Skeletal muscle tissue (tissue), 4 donors: ENCODE results near the gene CD209. TPM values are rescaled to one million over a fixed set of nuclear protein-coding genes. Genes with fewer than 3 reads are reported as not detected.
"Not testable (repeated sequence)": the region's sequence is repeated elsewhere in the genome, so short reads cannot be mapped to it uniquely, and the experiment has no call there.

Experiments used
- H3K27ac ChIP-seq: one replicate; pipeline ENCODE4 v1.7.0; 2013; ENCODE audit warnings: mild to moderate bottlenecking, low read depth, low read length, inconsistent platforms
- H3K27me3 ChIP-seq, 3 donors: one replicate each; pipeline ENCODE4 v1.7.0; 2013; ENCODE audit warnings: low read length in 3 of 3; ENCODE audit not compliant: control insufficient read depth in 3 of 3, insufficient read depth in 3 of 3
- H3K36me3 ChIP-seq, 3 donors: one replicate each; pipeline ENCODE4 v1.7.0; 2013; ENCODE audit warnings: low read length in 3 of 3; ENCODE audit not compliant: control insufficient read depth in 3 of 3, insufficient read depth in 3 of 3
- H3K4me1 ChIP-seq, 3 donors: one replicate each; pipeline ENCODE4 v1.7.0; 2013; ENCODE audit warnings: low read length in 3 of 3, mild to moderate bottlenecking in 3 of 3; ENCODE audit not compliant: control insufficient read depth in 3 of 3, insufficient read depth in 3 of 3
- H3K4me3 ChIP-seq, 3 donors: one replicate each; pipeline ENCODE4 v1.7.0; 2013; ENCODE audit warnings: low read length in 3 of 3
- H3K9ac ChIP-seq, 3 donors: one replicate each; pipeline ENCODE4 v1.7.0; 2013; ENCODE audit warnings: low read length in 3 of 3, mild to moderate bottlenecking in 3 of 3, moderate library complexity in 2 of 3, low read depth in 1 of 3
- H3K9me3 ChIP-seq, 3 donors: one replicate each; pipeline ENCODE4 v1.7.0; 2013; ENCODE audit warnings: low read length in 3 of 3; ENCODE audit not compliant: control insufficient read depth in 3 of 3
- total RNA-seq: library from RNA; depleted of rRNA; stranded (reverse); fragments of >200 nt; gene quantifications from one replicate; pipeline ENCODE4 v1.2.3, GENCODE V29; 2014
- donor health status: Osteomylitis.

CD209 gene
- total RNA-seq, 1 donor from 2014 or later, result 5.2 TPM

GRCh38 chr19:7756258-7756657 is 8.9 kb upstream of the CD209 start:
- Histone ChIP-seq H3K27ac (no peak overlapping the region), H3K9ac (no peak overlapping the region), H3K4me1 (no peaks in the 10 kb centered on the region), H3K27me3 (peaks cover 0 to 9% (median 4%) of the 10 kb centered on the region in 3 donors), H3K9me3 (peaks cover 0 to 16% (median 15%) of the 10 kb centered on the region in 3 donors), H3K36me3 (no peaks in the 10 kb centered on the region), H3K4me3 (no peak overlapping the region)

GRCh38 chr19:7751157-7751783 is 3.9 kb upstream of the CD209 start:
- H3K4me1 ChIP-seq, result no peaks in the 10 kb centered on the region
- H3K27ac ChIP-seq, result no peak overlapping the region
- peaks cover 0 to 9% (median 0%) of the 10 kb centered on the region in 3 donors for H3K27me3 ChIP-seq
- H3K9ac ChIP-seq, result no peak overlapping the region
- H3K9me3 ChIP-seq, result peaks cover 0 to 2% (median 0%) of the 10 kb centered on the region in 3 donors
- H3K36me3 ChIP-seq, result no peaks in the 10 kb centered on the region
- H3K4me3 ChIP-seq, result no peak overlapping the region

GRCh38 chr19:7748756-7749155 is 1.4 kb upstream of the CD209 start:
- Histone ChIP-seq H3K27ac (no peak overlapping the region), H3K9ac (no peak overlapping the region), H3K4me1 (no peaks in the 10 kb centered on the region), H3K4me3 (no peak overlapping the region), H3K9me3 (no peaks in the 10 kb centered on the region), H3K36me3 (no peaks in the 10 kb centered on the region), H3K27me3 (peaks cover 0 to 11% (median 3%) of the 10 kb centered on the region in 3 donors)

- no peaks in the 10 kb centered on the region for H3K9me3 ChIP-seq
- H3K9ac ChIP-seq, result no peak overlapping the region
- no peaks in the 10 kb centered on the region for H3K36me3 ChIP-seq
- peaks cover 0 to 12% (median 3%) of the 10 kb centered on the region in 3 donors for H3K27me3 ChIP-seq
- H3K4me3 ChIP-seq, result no peak overlapping the region
- no peaks in the 10 kb centered on the region for H3K4me1 ChIP-seq
- H3K27ac ChIP-seq, result no peak overlapping the region
Observed at GRCh38 chr19:7748171-7748570, 837 bp upstream of the CD209 start.

- H3K27ac ChIP-seq, H3K9me3 ChIP-seq, H3K36me3 ChIP-seq, H3K9ac ChIP-seq, H3K4me3 ChIP-seq, H3K4me1 ChIP-seq: not testable (repeated sequence)
- H3K27me3 ChIP-seq, result peaks cover 0 to 15% (median 3%) of the 10 kb centered on the region in 3 donors
Observed at GRCh38 chr19:7746306-7746705, 1.0 kb downstream of the CD209 start.

- H3K27me3 ChIP-seq, result peaks cover 0 to 15% (median 3%) of the 10 kb centered on the region in 3 donors
- H3K4me3 ChIP-seq, result no peak overlapping the region
- H3K36me3 ChIP-seq, result no peaks in the 10 kb centered on the region
- no peak overlapping the region for H3K9ac ChIP-seq
- H3K9me3 ChIP-seq, result no peaks in the 10 kb centered on the region
- H3K4me1 ChIP-seq, result no peaks in the 10 kb centered on the region
- no peak overlapping the region for H3K27ac ChIP-seq
Observed at GRCh38 chr19:7744871-7745650, 2.3 kb downstream of the CD209 start.

- Histone ChIP-seq H3K4me3 (no peak overlapping the region), H3K27ac (no peak overlapping the region), H3K4me1 (no peaks in the 10 kb centered on the region), H3K9ac (no peak overlapping the region), H3K36me3 (no peaks in the 10 kb centered on the region), H3K9me3 (no peaks in the 10 kb centered on the region), H3K27me3 (peaks cover 0 to 15% (median 3%) of the 10 kb centered on the region in 3 donors)
Observed at GRCh38 chr19:7744199-7744786, 3.0 kb downstream of the CD209 start.

GRCh38 chr19:7743425-7743841 is 3.9 kb downstream of the CD209 start:
- H3K27me3 ChIP-seq, result peaks cover 0 to 15% (median 3%) of the 10 kb centered on the region in 3 donors
- no peaks in the 10 kb centered on the region for H3K36me3 ChIP-seq
- H3K4me1 ChIP-seq, result no peaks in the 10 kb centered on the region

GRCh38 chr19:7742991-7743390 is 4.3 kb downstream of the CD209 start:
- Histone ChIP-seq H3K36me3 (no peaks in the 10 kb centered on the region), H3K9me3 (no peaks in the 10 kb centered on the region)

More at GRCh38 chr19:7743425-7743841, 3.9 kb downstream of the CD209 start:
- no peak overlapping the region for H3K4me3 ChIP-seq
- H3K9ac ChIP-seq, result no peak overlapping the region
- no peak overlapping the region for H3K27ac ChIP-seq
- no peaks in the 10 kb centered on the region for H3K9me3 ChIP-seq

GRCh38 chr19:7742575-7742974 is 4.8 kb downstream of the CD209 start:
- peaks cover 0 to 11% (median 3%) of the 10 kb centered on the region in 3 donors for H3K27me3 ChIP-seq
- no peak overlapping the region for H3K27ac ChIP-seq
- no peaks in the 10 kb centered on the region for H3K4me1 ChIP-seq
- no peaks in the 10 kb centered on the region for H3K36me3 ChIP-seq
- no peak overlapping the region for H3K4me3 ChIP-seq
- H3K9ac ChIP-seq, result no peak overlapping the region
- H3K9me3 ChIP-seq, result no peaks in the 10 kb centered on the region

More at GRCh38 chr19:7742991-7743390, 4.3 kb downstream of the CD209 start:
- H3K4me1 ChIP-seq, result no peaks in the 10 kb centered on the region
- no peak overlapping the region for H3K4me3 ChIP-seq
- no peak overlapping the region for H3K9ac ChIP-seq
- peaks cover 0 to 15% (median 3%) of the 10 kb centered on the region in 3 donors for H3K27me3 ChIP-seq
- H3K27ac ChIP-seq, result no peak overlapping the region
